CD1c-positive myeloid dendritic cell (primary cell): Measurements from ENCODE around the gene COX7B2.

ENCODE experiments used
- DNase-seq: peaks from one replicate; pipeline ENCODE4 v3.0.0-alpha.2; 2016; ENCODE audit errors: extremely low spot score

Gene COX7B2

GRCh38 chr4:46715468-46715867, 193.6 kb downstream of the COX7B2 start:
- DNase-seq = no peak

- no peak for DNase-seq
Measured at GRCh38 chr4:46698891-46699290, 210.2 kb downstream of the COX7B2 start.
